Gastroesophageal sphincter (tissue), 3 donors: ENCODE data around the gene FCN1.

ENCODE experiments used
- CTCF ChIP-seq, 4 experiments: fragments of 200-600 bp in 2 of 4; fragments of 450-650 bp in 2 of 4; sonication (generic) in 1 of 4; IDR thresholded peaks; one replicate each; pipeline ENCODE4 v1.5.1; 2017 to 2019; ENCODE audit warnings: antibody characterized with exemption in 4 of 4, mild to moderate bottlenecking in 2 of 4, moderate library complexity in 2 of 4
- POLR2AphosphoS5 ChIP-seq: sonication (generic); formaldehyde crosslinking; IDR thresholded peaks from one replicate; pipeline ENCODE4 v1.6.1; 2017; ENCODE audit warnings: antibody characterized with exemption

- TF ChIP-seq CTCF (IDR thresholded peaks at IDR 0.05) = no peak
- no peak for TF ChIP-seq POLR2AphosphoS5
These were observed 18.1 kb upstream of the FCN1 start for GRCh38 chr9:134935701-134936345.
